Activated CD8-positive, alpha-beta memory T cell treated with anti-CD3 and anti-CD28 coated beads, Interleukin-2, amount 50 U/mL, for 1 hour (primary cell): Measurements from ENCODE around the gene C1orf94.
"Not testable (repeated sequence)": the region's sequence is repeated elsewhere in the genome, so short reads cannot be mapped to it uniquely, and the experiment has no call there.

Experiments
- DNase-seq: peaks from one replicate; pipeline ENCODE4 v3.0.0-alpha.2; 2020; ENCODE audit errors: extremely low read depth

C1orf94 gene

DNA sequence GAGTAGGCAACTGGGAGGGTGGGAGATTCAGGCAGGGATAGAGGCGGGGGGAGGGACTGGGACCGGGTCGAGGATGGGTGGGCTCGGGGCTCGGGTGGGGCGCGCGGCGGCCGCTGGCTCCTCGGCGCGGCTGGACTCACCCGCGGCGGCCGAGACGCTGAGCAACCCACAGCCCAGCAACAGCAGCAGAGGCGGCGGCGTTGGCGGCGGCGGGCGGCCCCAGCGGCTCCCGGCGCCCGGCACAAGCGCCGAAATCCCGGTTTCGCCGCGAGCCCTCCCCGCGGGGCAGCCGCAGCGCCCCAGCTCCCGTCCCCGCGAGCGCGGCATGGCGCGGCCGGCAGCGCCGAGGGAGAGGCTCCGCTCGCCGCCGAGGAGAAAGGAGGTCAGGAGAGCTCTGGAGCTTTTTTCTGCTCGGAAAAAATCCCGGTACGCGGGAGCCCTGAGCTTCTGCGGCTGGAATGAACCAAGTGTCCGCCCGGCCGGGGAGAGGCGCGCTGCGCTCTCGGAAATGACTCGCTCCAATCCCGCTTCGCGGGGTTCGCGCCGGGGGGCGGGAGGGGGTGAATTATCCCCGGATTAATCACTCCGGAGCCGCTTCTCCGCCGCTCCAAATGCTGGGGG, 11.8 kb upstream of the C1orf94 start, which contains the start of gene CSMD2:
Gene CSMD2 (minus strand): TSS at position 460 of the 621 bp plus-strand sequence. CDS start 133 bp downstream, at position 327.
- no peak for DNase-seq

DNA sequence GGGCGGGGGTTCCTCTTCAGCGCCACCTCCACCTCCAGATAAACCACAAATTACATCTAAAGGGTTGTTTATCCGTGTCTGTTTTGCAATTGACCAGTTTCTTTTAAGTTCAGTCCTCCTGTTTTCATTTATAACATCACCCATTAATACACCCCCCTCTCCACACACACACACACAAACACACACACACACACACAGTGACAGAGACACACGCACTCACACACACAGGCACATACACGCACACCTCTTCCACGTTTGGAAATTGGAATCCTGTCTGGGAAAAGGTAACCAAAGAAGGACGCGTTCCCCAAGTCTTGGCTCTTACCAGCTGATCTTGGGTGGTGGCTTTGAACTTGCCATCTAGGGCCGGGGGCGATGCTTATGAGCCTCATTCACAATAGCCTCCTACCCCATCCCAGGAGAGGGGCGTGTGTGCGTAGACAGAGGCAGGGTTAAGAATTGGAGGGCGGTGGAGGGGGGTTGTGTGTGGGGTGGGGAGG, 11.2 kb upstream of the C1orf94 start:
- no peak for DNase-seq

DNA sequence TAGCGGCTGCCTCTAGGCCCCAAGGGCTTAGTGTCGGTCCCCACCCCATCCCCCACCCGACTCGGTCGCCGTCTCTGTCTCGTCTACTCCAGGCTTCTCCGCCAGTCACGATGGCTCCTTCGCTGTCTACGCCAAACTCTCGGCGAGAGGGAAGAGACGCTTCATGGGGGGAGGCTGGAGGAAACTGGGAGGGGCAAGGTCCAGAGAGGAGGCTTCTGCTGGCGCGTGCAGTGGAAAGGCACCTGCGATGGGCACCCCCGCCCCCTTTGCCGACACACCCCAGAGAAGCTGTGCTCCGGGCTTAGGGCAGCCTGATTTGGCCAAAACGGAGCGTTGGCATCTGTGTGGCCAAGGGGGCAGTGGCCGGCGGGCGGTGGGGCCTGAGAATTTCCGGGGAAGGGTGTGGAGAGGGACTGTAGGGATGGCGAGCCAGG, 10.5 kb upstream of the C1orf94 start:
- no peak for DNase-seq

DNA sequence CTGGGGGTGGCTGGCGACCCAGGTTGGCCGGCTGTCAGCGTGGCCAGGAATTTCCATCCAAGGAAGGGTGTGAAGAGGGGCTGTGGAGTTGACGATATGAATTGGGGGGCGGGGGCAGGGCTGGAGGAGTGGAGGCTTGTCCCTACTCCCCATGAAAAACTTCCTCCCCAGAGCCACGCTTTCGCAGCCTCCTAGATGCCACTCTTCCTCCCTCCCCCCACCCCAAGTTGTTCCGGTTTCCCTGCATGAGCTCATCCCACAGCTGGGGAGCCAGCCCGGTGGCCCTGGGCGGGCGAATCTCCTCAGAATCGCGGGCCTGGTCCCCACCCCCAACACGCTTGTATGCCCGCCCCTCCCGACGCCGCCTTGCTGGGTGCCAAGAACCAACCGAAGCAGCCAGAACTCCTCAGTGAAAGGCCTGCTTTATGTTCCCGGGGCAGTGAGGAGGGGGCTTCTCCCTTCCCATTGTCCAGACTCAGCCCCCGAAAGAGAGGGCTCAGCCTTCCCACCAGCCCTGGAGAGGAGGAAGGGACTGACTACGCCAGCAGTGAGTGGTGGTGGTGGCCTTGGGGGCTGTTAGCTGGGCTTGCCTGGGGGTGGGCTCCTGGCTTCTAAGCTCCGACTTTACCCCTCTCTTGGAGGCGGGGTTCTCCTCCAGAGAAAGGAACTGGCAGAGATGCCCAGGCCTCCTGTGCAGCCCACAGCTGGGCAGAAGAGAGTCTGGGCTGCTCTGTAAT, 9.9 kb upstream of the C1orf94 start:
- DNase-seq = no peak

DNA sequence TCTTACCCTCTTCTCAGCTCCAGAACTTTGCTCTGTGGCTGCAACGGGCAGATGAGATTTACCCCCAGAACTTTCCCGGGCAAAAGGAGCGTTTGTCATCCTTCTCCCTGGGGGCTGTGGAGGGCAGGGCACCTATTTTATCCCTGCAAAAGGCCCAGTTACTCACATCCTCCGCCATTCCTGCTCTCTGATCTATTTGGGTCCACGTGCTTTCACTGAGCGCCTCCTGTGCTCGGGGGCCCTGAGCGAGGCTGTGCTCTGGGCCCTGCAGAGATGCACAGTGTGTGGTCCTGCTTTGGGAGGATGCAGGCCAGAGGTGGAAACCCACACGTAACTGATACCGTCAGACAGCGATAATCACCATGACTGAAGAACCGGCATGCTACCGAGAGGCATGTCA, 9.3 kb upstream of the C1orf94 start:
- DNase-seq = no peak

DNA sequence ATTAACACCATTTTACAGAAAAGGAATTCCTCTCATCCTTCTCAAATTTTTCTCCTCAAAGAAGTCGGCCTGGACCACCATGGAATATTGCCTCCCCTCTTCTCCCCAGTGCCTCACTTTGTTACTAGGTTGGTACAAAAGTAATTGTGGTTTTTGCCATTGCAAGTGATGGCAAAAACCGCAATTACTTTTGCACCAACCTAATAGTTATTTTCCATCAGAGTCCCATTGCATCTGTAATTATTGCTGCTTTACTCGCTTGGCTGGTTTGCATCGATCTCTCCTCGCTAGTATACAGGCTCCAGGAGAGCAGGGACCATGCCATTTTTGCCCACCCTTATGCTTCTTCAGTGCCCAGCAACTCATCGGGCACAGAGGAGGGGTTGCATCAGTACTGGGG, 963 bp upstream of the C1orf94 start:
- no peak for DNase-seq

DNA sequence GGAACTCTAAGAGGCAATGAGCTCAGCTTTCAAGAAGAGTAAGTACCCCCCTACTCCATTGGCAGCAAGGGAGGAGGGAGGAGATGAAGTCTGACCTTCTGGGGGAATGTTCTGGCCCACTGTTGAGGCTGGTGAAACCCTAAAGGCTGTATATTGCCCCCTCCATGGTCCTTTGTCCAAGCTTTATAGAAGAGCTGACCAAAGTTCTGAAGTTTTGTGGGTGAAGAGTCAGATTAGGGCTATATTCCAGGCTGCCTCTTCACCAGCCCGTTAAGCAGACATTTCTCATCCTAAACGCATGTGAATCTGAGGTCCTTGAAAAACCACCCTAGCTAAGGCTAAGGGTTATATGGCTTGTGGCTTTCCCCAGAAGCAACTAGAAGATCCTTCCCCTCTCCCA, 1.4 kb downstream of the C1orf94 start:
- DNase-seq = no peak

DNA sequence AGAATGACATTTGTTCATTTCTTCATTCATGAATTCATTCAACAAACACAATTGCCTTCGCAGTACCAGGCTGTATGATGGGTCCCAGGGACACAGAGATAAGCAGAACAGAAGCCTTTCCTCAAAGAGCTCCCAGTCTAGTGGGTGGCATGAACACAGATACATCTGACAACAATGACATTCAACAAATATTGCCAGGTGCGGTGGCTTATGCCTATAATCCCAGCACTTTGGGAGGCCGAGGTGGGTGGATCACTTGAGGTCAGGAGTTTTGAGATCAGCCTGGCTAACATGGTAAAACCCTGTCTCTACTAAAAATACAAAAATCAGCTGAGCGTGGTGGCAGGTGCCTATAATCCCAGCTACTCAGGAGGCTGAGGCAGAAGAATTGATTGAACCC, 6.7 kb downstream of the C1orf94 start:
- DNase-seq = not testable (repeated sequence)

DNA sequence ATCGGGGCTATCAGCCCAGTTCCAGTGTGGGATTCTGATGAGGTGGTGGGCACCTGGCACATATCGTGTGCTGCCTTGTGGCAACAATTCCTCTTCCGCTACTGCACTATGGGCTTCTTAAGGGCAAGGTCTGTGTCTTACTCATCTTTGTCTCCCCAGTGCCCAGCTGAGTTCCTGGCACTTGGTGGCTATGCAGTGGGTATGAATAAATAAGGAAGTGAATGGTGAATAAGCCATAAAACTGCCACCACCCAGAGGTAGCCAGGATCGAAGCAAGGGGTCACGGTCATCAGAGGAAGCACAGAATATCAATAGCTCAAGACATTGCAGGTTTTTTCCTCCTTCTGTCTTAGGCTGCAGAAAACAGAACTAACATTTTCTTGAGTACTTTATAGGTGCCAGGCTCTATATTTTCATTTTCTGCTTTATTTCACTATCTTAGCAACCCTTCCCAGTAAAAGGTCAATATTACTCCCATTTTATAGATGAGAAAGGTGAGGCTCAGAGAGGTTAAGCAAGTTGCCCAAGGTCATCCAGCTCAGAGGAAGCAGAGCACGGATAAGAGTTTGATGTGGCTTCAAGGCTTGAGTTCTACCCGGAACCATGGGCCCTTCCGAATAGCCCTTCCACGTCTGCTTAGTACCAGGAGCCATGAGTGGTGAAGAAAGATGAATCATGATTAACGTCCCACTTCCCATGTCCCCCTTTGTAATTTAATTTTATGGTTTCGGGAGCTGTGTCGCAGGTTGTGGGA, 10.2 kb downstream of the C1orf94 start:
- no peak for DNase-seq

DNA sequence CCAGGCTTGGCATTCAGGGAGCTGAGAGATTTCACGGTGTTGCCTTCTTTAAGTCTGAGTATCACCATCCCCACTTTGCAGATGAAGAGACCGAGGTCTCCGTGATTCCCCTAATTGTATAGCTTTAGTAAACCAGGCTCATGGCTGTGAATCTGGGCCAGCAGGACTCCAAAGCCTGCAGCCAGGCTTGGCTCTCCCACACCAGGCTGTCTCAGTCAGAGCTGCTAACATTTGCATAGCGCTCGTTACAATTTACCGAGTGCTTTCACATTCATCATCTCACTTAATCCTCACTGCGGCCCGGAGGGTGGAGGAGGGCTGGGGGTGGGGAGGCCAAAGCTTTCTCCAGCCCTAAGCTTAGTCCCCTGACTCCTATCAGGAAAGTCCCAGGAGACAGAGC, 11.7 kb downstream of the C1orf94 start:
- no peak for DNase-seq

DNA sequence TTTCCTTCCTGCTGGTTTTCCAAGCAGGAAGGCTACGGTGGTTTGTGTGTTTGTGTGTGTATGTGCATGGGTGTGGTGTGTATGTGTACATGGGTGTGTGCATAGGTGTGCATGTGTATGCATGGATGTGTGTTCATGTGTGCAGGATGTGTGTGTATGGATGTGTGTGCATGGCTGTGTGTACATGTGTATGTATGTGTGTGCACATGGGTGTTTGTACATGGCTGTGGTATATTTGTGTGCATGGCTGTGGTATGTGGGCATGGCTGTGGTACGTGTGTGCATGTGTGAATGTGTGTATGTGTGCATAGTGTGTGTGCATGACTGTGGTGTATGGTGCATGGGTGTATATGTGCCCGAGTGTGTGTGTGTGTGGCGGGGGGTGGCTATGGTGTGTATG, 12.3 kb downstream of the C1orf94 start:
- no peak for DNase-seq

DNA sequence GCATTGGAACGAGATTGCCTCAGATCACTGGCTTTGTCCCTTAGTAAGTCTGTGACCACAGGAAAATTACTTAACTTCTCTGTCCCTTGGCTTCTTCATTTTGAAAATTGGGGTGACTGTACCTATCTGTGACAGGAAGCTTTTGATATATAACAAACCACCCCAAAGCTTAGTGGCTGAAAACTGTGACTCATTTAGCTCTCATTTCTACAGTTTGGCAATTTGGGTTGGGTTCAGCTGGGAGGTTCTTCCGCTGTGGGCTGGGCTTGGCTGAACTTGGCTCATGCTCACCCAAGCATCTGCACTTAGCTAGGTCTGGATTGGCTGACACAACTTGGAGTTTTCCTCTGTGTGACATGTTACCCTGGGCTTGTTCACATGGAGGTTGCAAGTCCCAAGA, 14.0 kb downstream of the C1orf94 start:
- DNase-seq = no peak

DNA sequence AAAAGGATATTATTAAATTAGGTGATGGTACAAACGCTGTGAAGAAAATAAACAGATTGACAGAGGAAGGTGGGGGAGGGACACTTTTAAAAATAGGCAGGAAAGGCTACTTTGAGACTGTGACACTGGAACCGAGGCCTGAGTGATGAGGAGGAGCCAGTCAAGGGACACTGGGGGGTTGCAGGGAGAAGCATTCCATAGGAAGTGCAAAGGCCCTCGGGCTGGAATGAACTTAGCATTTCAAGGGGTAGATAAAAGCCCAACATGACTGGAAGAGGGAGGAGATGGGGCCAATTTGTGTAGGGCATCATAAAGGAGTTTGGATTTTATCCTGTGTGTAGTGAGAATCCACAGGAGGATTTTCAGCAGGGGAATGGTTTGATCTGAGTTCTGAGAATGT, 15.9 kb downstream of the C1orf94 start:
- no peak for DNase-seq

DNA sequence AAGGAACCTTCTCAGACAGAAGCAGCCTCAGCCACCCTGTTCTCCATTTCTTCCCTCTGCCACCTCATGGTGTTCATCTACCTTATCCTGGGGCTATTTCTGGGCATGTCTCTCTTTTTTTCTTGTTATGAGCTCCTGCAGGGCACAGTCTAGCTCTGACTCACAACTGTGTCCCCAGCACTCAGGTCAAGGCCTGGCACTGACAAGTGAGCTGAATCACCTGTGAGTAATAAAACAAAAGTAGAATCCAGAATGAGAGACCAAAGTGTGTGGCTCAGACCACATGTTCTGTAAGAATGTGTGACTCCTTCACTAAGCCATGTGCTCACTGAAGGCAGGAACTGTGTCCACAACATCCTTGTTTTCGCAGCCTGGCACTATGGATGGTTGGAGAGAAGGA, 23.2 kb downstream of the C1orf94 start:
- no peak for DNase-seq

DNA sequence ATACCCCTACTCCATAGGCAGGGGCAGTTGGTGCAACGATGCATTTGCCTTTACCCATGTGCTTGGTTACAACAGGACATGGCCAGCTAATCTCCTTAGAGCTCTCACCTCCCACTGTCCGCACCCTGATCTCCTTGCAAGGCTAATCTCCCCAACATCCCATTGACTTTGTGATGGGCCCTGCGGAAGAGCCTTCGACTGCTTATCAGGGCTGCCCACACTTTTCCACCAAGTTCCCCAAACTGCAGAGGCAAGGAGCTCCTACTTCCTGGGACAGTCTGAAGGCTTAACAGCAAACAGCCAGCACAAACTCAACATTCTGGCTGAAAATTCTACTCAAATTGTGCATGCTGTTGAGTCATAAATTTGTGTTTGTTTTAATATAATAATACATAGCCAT, 36.0 kb downstream of the C1orf94 start:
- no peak for DNase-seq

DNA sequence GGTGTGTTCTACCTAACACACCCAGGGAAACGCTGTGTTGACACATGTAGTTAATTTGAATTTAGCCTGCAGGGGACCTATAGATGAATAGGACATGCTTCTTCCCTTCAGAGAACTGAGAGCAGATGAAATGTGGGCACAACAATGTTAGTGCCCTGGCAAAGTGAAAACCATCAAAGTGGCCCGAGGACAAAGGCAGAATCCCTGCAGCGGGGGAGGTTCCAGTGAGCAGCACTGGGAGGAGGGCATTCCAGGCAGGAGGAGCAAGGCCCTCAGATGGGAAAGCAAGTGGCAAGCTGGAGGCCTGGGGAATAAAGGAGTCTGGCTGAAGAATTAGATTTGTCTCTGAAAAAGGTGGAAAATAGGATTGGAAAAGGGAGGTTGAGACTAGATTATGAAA, 37.2 kb downstream of the C1orf94 start:
- no peak for DNase-seq

DNA sequence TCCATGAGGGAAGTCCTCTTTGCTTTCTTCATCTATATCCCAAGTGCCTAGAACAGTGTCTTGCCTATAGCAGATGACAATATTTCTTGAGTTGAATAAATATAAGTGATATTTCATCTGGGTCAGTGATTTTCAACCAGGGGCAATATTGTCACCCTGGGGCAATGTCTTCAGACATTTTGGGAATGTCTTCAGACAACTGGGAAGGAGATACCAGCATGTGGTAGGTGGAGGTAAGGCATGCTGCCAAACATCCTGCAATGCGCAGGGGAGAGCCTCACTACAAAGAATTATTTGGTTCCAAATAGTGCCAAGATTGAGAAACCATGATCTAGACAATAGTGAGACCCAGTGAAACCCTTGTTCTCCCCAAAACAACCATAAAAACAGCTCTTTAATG, 54.7 kb downstream of the C1orf94 start:
- DNase-seq = no peak

DNA sequence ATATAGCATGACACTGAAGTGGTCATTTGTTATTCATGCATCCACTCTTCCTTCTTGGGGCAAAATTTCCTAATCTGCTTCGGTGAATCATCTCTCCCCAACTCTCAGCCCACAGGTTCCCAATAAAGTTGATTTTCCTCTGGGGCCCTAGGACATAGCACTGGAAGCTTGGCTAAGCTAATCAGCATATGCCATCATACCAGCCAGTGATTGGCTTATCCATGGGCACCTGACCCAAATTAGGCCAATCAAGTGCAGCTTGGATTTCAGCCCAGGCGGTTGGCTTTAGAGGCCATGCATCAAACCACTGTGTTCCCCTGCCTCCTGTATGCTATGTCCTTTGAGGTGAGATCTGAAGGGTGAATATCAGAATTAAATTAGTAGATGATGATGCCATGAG, 58.9 kb downstream of the C1orf94 start:
- DNase-seq = no peak

DNA sequence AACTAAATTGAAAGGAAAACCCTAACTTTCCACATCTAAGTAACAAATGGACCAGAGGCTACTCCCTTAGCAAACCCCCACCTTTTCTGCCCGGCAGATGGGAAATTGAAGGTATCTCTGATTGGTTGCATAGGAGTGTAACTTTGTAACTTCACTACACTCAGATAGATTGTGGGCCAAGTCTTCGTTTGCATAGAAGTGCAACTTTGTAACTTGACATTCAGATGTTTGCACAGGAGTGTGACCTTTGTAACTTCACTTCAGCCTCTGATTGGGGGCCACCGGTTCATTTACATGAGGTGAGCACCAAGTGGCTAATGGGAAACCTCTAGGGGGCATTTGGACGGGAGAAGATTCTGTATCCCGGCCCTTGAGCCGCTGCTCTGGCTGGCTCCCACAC, 59.4 kb downstream of the C1orf94 start:
- DNase-seq = no peak

DNA sequence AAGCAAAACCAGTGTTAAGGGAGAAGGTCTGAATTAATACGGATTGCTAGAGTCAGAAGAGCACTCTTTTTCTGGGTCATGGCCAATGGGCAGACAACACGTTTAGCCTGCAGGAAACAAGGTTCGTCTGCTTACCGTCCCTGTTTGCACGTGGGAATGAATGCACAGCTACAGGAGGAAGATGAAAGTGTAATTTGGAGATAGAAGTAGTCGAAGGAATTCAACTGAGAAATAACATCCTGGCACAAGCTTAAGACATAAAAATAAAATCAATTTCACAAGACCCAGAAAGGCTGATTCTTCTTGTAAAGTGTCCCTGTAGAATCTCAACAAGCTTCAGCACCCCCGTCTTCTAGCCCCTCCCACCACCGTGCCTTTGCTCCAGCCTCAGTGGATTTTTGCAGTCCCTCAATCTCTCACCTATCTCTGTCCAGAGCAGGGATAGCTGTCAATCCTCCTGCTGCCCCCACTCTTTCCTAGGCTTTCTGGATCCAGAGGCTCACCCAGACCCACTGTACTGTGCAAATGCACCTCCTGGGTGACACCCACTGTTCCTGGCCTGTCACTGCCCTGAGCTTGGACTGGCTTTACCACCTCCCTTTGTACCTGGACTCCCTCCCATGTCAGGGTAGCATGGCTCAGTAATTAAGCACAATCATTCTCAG, 60.6 kb downstream of the C1orf94 start:
- no peak for DNase-seq

DNA sequence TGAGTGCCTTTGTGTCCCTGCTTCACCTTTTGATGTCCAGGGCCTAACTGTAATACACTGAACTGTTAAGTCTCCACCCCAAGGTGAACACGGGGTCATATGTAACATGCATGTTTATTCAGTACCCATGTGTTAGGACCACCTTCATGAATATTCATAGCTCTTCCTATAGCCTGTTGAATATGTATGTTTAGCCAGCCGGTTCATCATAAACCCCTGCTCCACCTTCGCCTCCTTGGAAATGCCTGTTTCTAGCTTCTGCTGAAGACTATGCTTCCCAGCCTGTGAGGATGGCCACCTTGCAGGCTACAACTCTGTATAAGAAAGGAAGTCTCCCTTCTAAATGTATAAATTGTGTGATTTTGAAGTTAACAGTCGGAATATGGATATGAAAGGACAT, 69.3 kb downstream of the C1orf94 start:
- no peak for DNase-seq

DNA sequence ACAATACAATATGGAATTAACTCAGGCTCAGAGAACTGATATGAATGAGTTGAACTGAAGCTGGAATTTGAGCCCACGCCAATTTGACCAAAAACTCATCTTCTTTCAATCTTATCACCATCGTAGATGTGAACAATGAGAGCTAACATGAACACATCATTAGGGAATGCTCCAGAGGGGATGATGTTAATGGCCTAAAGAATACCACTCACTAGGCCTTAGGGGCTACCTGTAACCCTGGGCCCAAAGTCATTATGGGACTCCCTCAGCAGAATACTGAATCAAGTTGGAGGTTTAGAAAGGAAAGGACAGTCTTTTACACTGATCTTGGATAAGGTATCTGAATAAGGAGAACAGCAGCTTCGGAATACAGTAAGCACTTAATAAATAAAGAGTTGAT, 73.6 kb downstream of the C1orf94 start:
- DNase-seq = no peak
